NOMO-1 (cell line): ENCODE data around the gene PTPN9.
"Not testable (repeated sequence)": the region's sequence is repeated elsewhere in the genome, so short reads cannot be mapped to it uniquely, and the experiment has no call there.

ENCODE experiments used
- DNase-seq, 2 experiments: peaks; one replicate each; lab custom pipeline; 2025; ENCODE audit not compliant: unreplicated experiment in 2 of 2; lab: John Stamatoyannopoulos, UW

The PTPN9 gene

GRCh38 chr15:75583701-75584100, 4.6 kb upstream of the PTPN9 start:
- no peak for DNase-seq

- DNase-seq, result not testable (repeated sequence)
Measured at GRCh38 chr15:75582943-75583342, 3.8 kb upstream of the PTPN9 start.

- peak; percentile 38 to 56 for DNase-seq
Measured at GRCh38 chr15:75578173-75578947, 755 bp downstream of the PTPN9 start.

- DNase-seq, result peak; percentile 26 to 46
Measured at GRCh38 chr15:75577401-75578172, 1.5 kb downstream of the PTPN9 start.

GRCh38 chr15:75573648-75574384, 5.3 kb downstream of the PTPN9 start:
- DNase-seq, result no peak

- DNase-seq, result no peak
Measured at GRCh38 chr15:75570126-75570845, 8.8 kb downstream of the PTPN9 start.

GRCh38 chr15:75565062-75565970, 13.8 kb downstream of the PTPN9 start:
- no peak for DNase-seq

- no peak for DNase-seq
Measured at GRCh38 chr15:75561888-75562287, 17.2 kb downstream of the PTPN9 start.

GRCh38 chr15:75559360-75559759, 19.8 kb downstream of the PTPN9 start:
- DNase-seq, result not testable (repeated sequence)

- DNase-seq, result not testable (repeated sequence)
Measured at GRCh38 chr15:75558955-75559354, 20.2 kb downstream of the PTPN9 start.

GRCh38 chr15:75554717-75555116, 24.4 kb downstream of the PTPN9 start:
- no peak for DNase-seq

GRCh38 chr15:75553659-75554058, 25.5 kb downstream of the PTPN9 start:
- no peak for DNase-seq

- DNase-seq, result peak; percentile 50 to 73
Measured at GRCh38 chr15:75551091-75551490, 28.0 kb downstream of the PTPN9 start.

GRCh38 chr15:75545064-75545463, 34.1 kb downstream of the PTPN9 start:
- DNase-seq, result no peak

GRCh38 chr15:75544359-75544758, 34.8 kb downstream of the PTPN9 start:
- no peak for DNase-seq

- DNase-seq, result not testable (repeated sequence)
Measured at GRCh38 chr15:75542949-75543545, 36.1 kb downstream of the PTPN9 start.

- no peak for DNase-seq
Measured at GRCh38 chr15:75542386-75542797, 36.7 kb downstream of the PTPN9 start.

GRCh38 chr15:75538376-75538775, 40.7 kb downstream of the PTPN9 start:
- no peak for DNase-seq

GRCh38 chr15:75533945-75534344, 45.2 kb downstream of the PTPN9 start:
- no peak for DNase-seq
